Chondrocyte (in vitro differentiated cells): ENCODE data around the gene LRRK1. TPM values are rescaled to one million over a fixed set of nuclear protein-coding genes. Genes with fewer than 3 reads are reported as not detected.

ENCODE experiments used
- DNase-seq: peaks from one replicate; pipeline ENCODE4 v3.0.0; 2021; ENCODE audit warnings: mixed read lengths, low spot score
- H3K27ac Mint-ChIP-seq: one replicate; pipeline ENCODE4 v1.8.0; 2021; ENCODE audit warnings: mild to moderate bottlenecking, moderate library complexity, mixed read lengths; ENCODE audit not compliant: unreplicated experiment
- H3K27me3 Mint-ChIP-seq: 2 replicates; pipeline ENCODE4 v1.8.0; 2021; ENCODE audit warnings: low read depth, mixed read lengths
- H3K36me3 Mint-ChIP-seq: 2 replicates; pipeline ENCODE4 v1.8.0; 2021; ENCODE audit warnings: low read depth, mixed read lengths
- H3K4me1 Mint-ChIP-seq: 2 replicates; pipeline ENCODE4 v1.8.0; 2021; ENCODE audit warnings: low read depth, mild to moderate bottlenecking, mixed read lengths
- H3K4me3 Mint-ChIP-seq: one replicate; pipeline ENCODE4 v1.8.0; 2021; ENCODE audit warnings: mild to moderate bottlenecking, moderate library complexity, mixed read lengths; ENCODE audit not compliant: unreplicated experiment
- H3K9me3 Mint-ChIP-seq: 2 replicates; pipeline ENCODE4 v1.8.0; 2021; ENCODE audit warnings: low read depth, mixed read lengths
- CTCF ChIP-seq: fragments of 200-600 bp; sonication (generic); IDR thresholded peaks from 2 replicates; pipeline ENCODE4 v1.5.0; 2021; ENCODE audit warnings: antibody characterized with exemption, mild to moderate bottlenecking, moderate library complexity
- total RNA-seq: library from RNA; stranded (reverse); gene quantifications from 3 replicates; pipeline ENCODE4 v1.2.1, GENCODE V29; 2021

Gene LRRK1
- total RNA-seq, 1 donor from 2014 or later = 10.1 TPM

- peaks cover 8% of the 10 kb centered on the region for H3K4me1 Mint-ChIP-seq
- TF ChIP-seq CTCF = no peak
- H3K9me3 Mint-ChIP-seq = no peaks in the 10 kb centered on the region
- no peak overlapping the region for H3K27ac Mint-ChIP-seq
- no peak for DNase-seq
- no peak overlapping the region for H3K4me3 Mint-ChIP-seq
- H3K27me3 Mint-ChIP-seq = peaks cover 4% of the 10 kb centered on the region
- H3K36me3 Mint-ChIP-seq = no peaks in the 10 kb centered on the region
Observed at GRCh38 chr15:101084801-101085200, 165.6 kb downstream of the LRRK1 start.

GRCh38 chr15:101085311-101085700, 166.1 kb downstream of the LRRK1 start:
- no peak for DNase-seq
- no peak for TF ChIP-seq CTCF
- H3K4me1 Mint-ChIP-seq = peaks cover 11% of the 10 kb centered on the region
- H3K4me3 Mint-ChIP-seq = no peak overlapping the region
- H3K27me3 Mint-ChIP-seq = peaks cover 4% of the 10 kb centered on the region
- no peaks in the 10 kb centered on the region for H3K9me3 Mint-ChIP-seq
- no peak overlapping the region for H3K27ac Mint-ChIP-seq
- no peaks in the 10 kb centered on the region for H3K36me3 Mint-ChIP-seq

- H3K4me1 Mint-ChIP-seq = peaks cover 24% of the 10 kb centered on the region
- no peaks in the 10 kb centered on the region for H3K36me3 Mint-ChIP-seq
- no peak for DNase-seq
- no peaks in the 10 kb centered on the region for H3K9me3 Mint-ChIP-seq
- H3K27me3 Mint-ChIP-seq = peaks cover 4% of the 10 kb centered on the region
- no peak for TF ChIP-seq CTCF
- no peak overlapping the region for H3K27ac Mint-ChIP-seq
- no peak overlapping the region for H3K4me3 Mint-ChIP-seq
Observed at GRCh38 chr15:101086394-101087171, 167.4 kb downstream of the LRRK1 start.

- H3K4me1 Mint-ChIP-seq = peaks cover 31% of the 10 kb centered on the region
- no peaks in the 10 kb centered on the region for H3K9me3 Mint-ChIP-seq
- no peak overlapping the region for H3K27ac Mint-ChIP-seq
- DNase-seq = no peak
- H3K36me3 Mint-ChIP-seq = no peaks in the 10 kb centered on the region
- no peak for TF ChIP-seq CTCF
- H3K4me3 Mint-ChIP-seq = no peak overlapping the region
- H3K27me3 Mint-ChIP-seq = peaks cover 4% of the 10 kb centered on the region
Observed at GRCh38 chr15:101087172-101087769, 168.1 kb downstream of the LRRK1 start.

- peaks cover 4% of the 10 kb centered on the region for H3K27me3 Mint-ChIP-seq
- H3K4me3 Mint-ChIP-seq = no peak overlapping the region
- peaks cover 35% of the 10 kb centered on the region for H3K4me1 Mint-ChIP-seq
- H3K36me3 Mint-ChIP-seq = no peaks in the 10 kb centered on the region
- no peaks in the 10 kb centered on the region for H3K9me3 Mint-ChIP-seq
- no peak overlapping the region for H3K27ac Mint-ChIP-seq
- no peak for DNase-seq
- TF ChIP-seq CTCF = no peak
Observed at GRCh38 chr15:101088271-101088670, 169.1 kb downstream of the LRRK1 start.
